GM12873 (cell line): ENCODE results near the gene LYPD1.

ENCODE experiments used
- CTCF ChIP-seq: IDR thresholded peaks from 2 replicates; pipeline ENCODE4 v1.5.1; 2012; ENCODE audit warnings: low read depth, mild to moderate bottlenecking, moderate library complexity, low read length, control low read depth; ENCODE audit not compliant: insufficient read depth; ENCODE audit errors: missing control alignments

LYPD1 gene

GRCh38 chr2:132640116-132640515 is 29.9 kb downstream of the LYPD1 start:
- TF ChIP-seq CTCF: no peak

- no peak for TF ChIP-seq CTCF
These were observed 31.5 kb downstream of the LYPD1 start for GRCh38 chr2:132638313-132639040.

GRCh38 chr2:132636346-132636745 is 33.7 kb downstream of the LYPD1 start:
- TF ChIP-seq CTCF: no peak

DNA sequence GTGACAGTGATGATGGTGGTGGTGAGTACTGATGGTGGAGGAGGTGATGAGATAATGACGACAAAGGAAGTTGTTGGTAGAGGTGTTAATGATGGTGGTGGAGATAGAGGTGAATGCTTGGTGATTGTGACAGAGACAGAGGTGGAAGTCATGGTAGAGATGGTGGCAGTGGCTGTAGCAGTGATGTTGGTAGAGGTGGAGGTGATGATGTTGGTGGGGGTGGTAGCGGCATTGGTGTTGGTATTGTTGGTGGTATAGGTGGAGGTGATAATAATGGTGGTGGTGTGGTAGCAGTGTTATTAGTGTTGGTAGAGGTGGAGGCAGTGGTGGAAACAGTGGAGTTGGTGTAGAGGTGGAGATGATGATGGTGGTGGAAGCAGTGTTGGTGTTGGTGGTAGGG is 36.4 kb downstream of the LYPD1 start:
- no peak for TF ChIP-seq CTCF

DNA sequence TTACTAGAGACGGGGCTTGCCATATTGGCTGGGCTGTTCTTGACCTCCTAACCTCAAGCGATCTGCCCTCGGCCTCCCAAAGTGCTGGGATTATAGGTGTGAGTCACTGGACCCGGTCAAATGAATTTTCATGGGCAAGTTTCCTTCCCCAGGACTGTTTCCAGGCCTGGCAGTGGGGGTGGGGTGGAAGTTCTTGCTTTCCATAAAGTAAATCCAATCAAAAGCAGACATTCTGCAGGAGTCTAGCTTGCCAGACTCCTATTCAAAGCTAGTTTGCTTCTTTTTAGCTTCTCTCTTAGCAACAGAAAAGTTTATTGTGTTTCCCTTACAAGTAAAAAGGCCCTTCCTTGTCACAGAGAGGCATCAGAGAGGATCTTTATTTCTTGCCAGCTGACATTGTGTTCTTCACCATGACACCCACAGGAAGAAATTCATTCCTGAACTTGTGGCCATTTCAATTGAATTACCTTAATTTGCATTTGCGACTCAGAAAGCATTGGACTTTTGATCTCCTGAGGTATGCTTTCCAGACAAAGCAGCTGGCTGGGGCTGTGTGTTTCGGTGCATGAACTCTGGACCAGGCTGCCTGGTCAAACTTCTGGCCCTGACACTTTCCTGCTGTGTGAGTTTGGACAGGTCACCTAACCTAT is 37.9 kb downstream of the LYPD1 start:
- TF ChIP-seq CTCF: no peak

GRCh38 chr2:132627536-132627935 is 42.5 kb downstream of the LYPD1 start:
- TF ChIP-seq CTCF: no peak

GRCh38 chr2:132623096-132623839 is 46.7 kb downstream of the LYPD1 start:
- TF ChIP-seq CTCF: no peak
